Stimulated activated naive B cell treated with anti-CD40 and anti-IgM and Interleukin-4, amounts not matched to agents 10 μg/mL and 1 μg/mL and 100 μg/mL, for 72 hours (primary cell): Measurements from ENCODE around the gene PPY.
A peak's percentile ranks its signal among the peaks of the same experiment; 100 is the strongest.
"Not testable (repeated sequence)": the region's sequence is repeated elsewhere in the genome, so short reads cannot be mapped to it uniquely, and the experiment has no call there.

Source experiments
- ATAC-seq, 2 donors: fragments of 150-1000 bp; cut with Tn5 transposase; replicated peaks; 2 replicates each; pipeline ENCODE4 v1.10.0; 2021; ENCODE audit warnings: moderate library complexity in 1 of 2
- DNase-seq: peaks from one replicate; pipeline ENCODE4 v3.0.0; 2021
- H3K27ac Mint-ChIP-seq: one replicate; pipeline ENCODE4 v1.8.0; 2022; ENCODE audit warnings: mild to moderate bottlenecking, mixed read lengths
- H3K27me3 Mint-ChIP-seq, 2 donors: one replicate each; pipeline ENCODE4 v1.8.0; 2022; ENCODE audit warnings: mixed read lengths in 2 of 2
- H3K36me3 Mint-ChIP-seq, 2 donors: one replicate each; pipeline ENCODE4 v1.8.0; 2022; ENCODE audit warnings: mixed read lengths in 2 of 2, mild to moderate bottlenecking in 1 of 2
- H3K4me1 Mint-ChIP-seq, 2 donors: one replicate each; pipeline ENCODE4 v1.8.0; 2022; ENCODE audit warnings: mixed read lengths in 2 of 2, mild to moderate bottlenecking in 1 of 2
- H3K4me3 Mint-ChIP-seq, 2 donors: one replicate each; pipeline ENCODE4 v1.8.0; 2022; ENCODE audit warnings: mild to moderate bottlenecking in 2 of 2, mixed read lengths in 2 of 2, moderate library complexity in 1 of 2
- H3K9me3 Mint-ChIP-seq, 2 donors: one replicate each; pipeline ENCODE4 v1.8.0; 2022; ENCODE audit warnings: mixed read lengths in 2 of 2, mild to moderate bottlenecking in 1 of 2

Gene PPY

GRCh38 chr17:43974382-43975266 lies 32.3 kb upstream of the PPY start:
- H3K27me3 Mint-ChIP-seq: peaks cover 13 to 27% of the 10 kb centered on the region in 2 donors
- H3K4me1 Mint-ChIP-seq: no peaks in the 10 kb centered on the region
- no peak overlapping the region for H3K4me3 Mint-ChIP-seq
- no peak for ATAC-seq
- H3K36me3 Mint-ChIP-seq: no peaks in the 10 kb centered on the region
- H3K9me3 Mint-ChIP-seq: no peaks in the 10 kb centered on the region
- no peak for DNase-seq
- H3K27ac Mint-ChIP-seq: no peak overlapping the region

- H3K4me3 Mint-ChIP-seq, H3K27ac Mint-ChIP-seq, ATAC-seq, DNase-seq, H3K9me3 Mint-ChIP-seq, H3K4me1 Mint-ChIP-seq, H3K36me3 Mint-ChIP-seq: not testable (repeated sequence)
- peaks cover 14 to 17% of the 10 kb centered on the region in 2 donors for H3K27me3 Mint-ChIP-seq
Measured at GRCh38 chr17:43972444-43973212, 30.4 kb upstream of the PPY start.

- H3K27ac Mint-ChIP-seq, H3K4me3 Mint-ChIP-seq, H3K9me3 Mint-ChIP-seq, ATAC-seq, DNase-seq, H3K36me3 Mint-ChIP-seq, H3K4me1 Mint-ChIP-seq: not testable (repeated sequence)
- H3K27me3 Mint-ChIP-seq: peaks cover 23 to 24% of the 10 kb centered on the region in 2 donors
Measured at GRCh38 chr17:43971436-43971835, 29.2 kb upstream of the PPY start.

GRCh38 chr17:43970366-43970765 lies 28.1 kb upstream of the PPY start:
- no peaks in the 10 kb centered on the region for H3K36me3 Mint-ChIP-seq
- no peak overlapping the region for H3K4me3 Mint-ChIP-seq
- no peak for DNase-seq
- peaks cover 31% of the 10 kb centered on the region in 2 donors for H3K27me3 Mint-ChIP-seq
- no peaks in the 10 kb centered on the region for H3K4me1 Mint-ChIP-seq
- ATAC-seq: no peak
- H3K9me3 Mint-ChIP-seq: no peaks in the 10 kb centered on the region
- no peak overlapping the region for H3K27ac Mint-ChIP-seq

- Mint-ChIP-seq H3K9me3 (no peaks in the 10 kb centered on the region), H3K36me3 (no peaks in the 10 kb centered on the region), H3K4me3 (no peak overlapping the region), H3K4me1 (no peaks in the 10 kb centered on the region), H3K27ac (no peak overlapping the region), H3K27me3 (peaks cover 27 to 44% of the 10 kb centered on the region in 2 donors)
- ATAC-seq (no peak), DNase-seq (no peak)
Measured at GRCh38 chr17:43967251-43967875, 25.1 kb upstream of the PPY start.

GRCh38 chr17:43966276-43966675 lies 24.0 kb upstream of the PPY start:
- Mint-ChIP-seq H3K27ac (no peak overlapping the region), H3K4me1 (no peaks in the 10 kb centered on the region), H3K27me3 (peaks cover 28 to 47% of the 10 kb centered on the region in 2 donors), H3K9me3 (no peaks in the 10 kb centered on the region), H3K36me3 (no peaks in the 10 kb centered on the region), H3K4me3 (no peak overlapping the region)
- ATAC-seq: no peak
- no peak for DNase-seq

GRCh38 chr17:43962479-43962878 lies 20.2 kb upstream of the PPY start:
- Mint-ChIP-seq H3K27ac (no peak overlapping the region), H3K36me3 (no peaks in the 10 kb centered on the region), H3K4me1 (no peaks in the 10 kb centered on the region), H3K4me3 (no peak overlapping the region), H3K9me3 (no peaks in the 10 kb centered on the region), H3K27me3 (peaks cover 25 to 47% of the 10 kb centered on the region in 2 donors)
- ATAC-seq (peak; percentile 55 to 66), DNase-seq (peak; percentile 22)

GRCh38 chr17:43961954-43962353 lies 19.7 kb upstream of the PPY start:
- ATAC-seq (no peak), DNase-seq (no peak)
- H3K4me1 Mint-ChIP-seq: no peaks in the 10 kb centered on the region
- H3K4me3 Mint-ChIP-seq: no peak overlapping the region
- no peaks in the 10 kb centered on the region for H3K36me3 Mint-ChIP-seq
- H3K27ac Mint-ChIP-seq: no peak overlapping the region
- no peaks in the 10 kb centered on the region for H3K9me3 Mint-ChIP-seq
- peaks cover 25 to 45% of the 10 kb centered on the region in 2 donors for H3K27me3 Mint-ChIP-seq

GRCh38 chr17:43961292-43961691 lies 19.0 kb upstream of the PPY start:
- DNase-seq, H3K4me3 Mint-ChIP-seq, H3K27ac Mint-ChIP-seq, H3K36me3 Mint-ChIP-seq, H3K9me3 Mint-ChIP-seq, ATAC-seq, H3K4me1 Mint-ChIP-seq: not testable (repeated sequence)
- H3K27me3 Mint-ChIP-seq: peaks cover 19 to 47% of the 10 kb centered on the region in 2 donors

- Mint-ChIP-seq H3K4me3 (no peak overlapping the region), H3K27ac (no peak overlapping the region), H3K36me3 (no peaks in the 10 kb centered on the region), H3K9me3 (no peaks in the 10 kb centered on the region), H3K4me1 (no peaks in the 10 kb centered on the region), H3K27me3 (peaks cover 35 to 59% of the 10 kb centered on the region in 2 donors)
- DNase-seq (no peak), ATAC-seq (no peak)
Measured at GRCh38 chr17:43958748-43959352, 16.6 kb upstream of the PPY start.

GRCh38 chr17:43956222-43956621 lies 13.9 kb upstream of the PPY start:
- Mint-ChIP-seq H3K4me1 (peaks cover 5 to 11% of the 10 kb centered on the region in 2 donors), H3K4me3 (no peak overlapping the region), H3K27ac (no peak overlapping the region), H3K36me3 (peaks cover 0 to 5% of the 10 kb centered on the region in 2 donors), H3K9me3 (no peaks in the 10 kb centered on the region), H3K27me3 (peaks cover 52 to 63% of the 10 kb centered on the region in 2 donors)
- no peak for DNase-seq
- ATAC-seq: no peak

- Mint-ChIP-seq H3K27me3 (peaks cover 64 to 85% of the 10 kb centered on the region in 2 donors), H3K9me3 (no peaks in the 10 kb centered on the region), H3K4me1 (peaks cover 8 to 11% of the 10 kb centered on the region in 2 donors), H3K27ac (no peak within 1 kb of the TSS), H3K36me3 (peaks cover 0 to 5% of the 10 kb centered on the region in 2 donors), H3K4me3 (peak within 1 kb of the TSS; percentile 23 to 49)
- ATAC-seq: no peak
- no peak for DNase-seq
Measured at GRCh38 chr17:43953746-43954145, 11.5 kb upstream of the PPY start, which contains the start of gene PYY. PYY (minus strand) TSS chr17:43953940; CDS start chr17:43953483, 457 bp downstream.

- Mint-ChIP-seq H3K9me3 (no peaks in the 10 kb centered on the region), H3K36me3 (peaks cover 0 to 5% of the 10 kb centered on the region in 2 donors), H3K4me1 (peaks cover 8 to 11% of the 10 kb centered on the region in 2 donors), H3K27me3 (peaks cover 64 to 87% of the 10 kb centered on the region in 2 donors), H3K4me3 (peak overlapping the region; percentile 23 to 49), H3K27ac (no peak overlapping the region)
- ATAC-seq (no peak), DNase-seq (no peak)
Measured at GRCh38 chr17:43952724-43953666, 10.7 kb upstream of the PPY start.
